AG09319 (cell line): ENCODE results near the gene RAD51B.

Experiments used
- DNase-seq: peaks from one replicate; pipeline ENCODE4 v3.0.0-alpha.2; 2010; ENCODE audit warnings: low read depth; ENCODE audit errors: extremely low read depth
- CTCF ChIP-seq: IDR thresholded peaks from 2 replicates; pipeline ENCODE4 v1.5.1; 2011; ENCODE audit warnings: low read depth, mild to moderate bottlenecking, inconsistent platforms, low read length, moderate library complexity

The RAD51B gene

GRCh38 chr14:68724914-68725313, 905.3 kb downstream of the RAD51B start:
- TF ChIP-seq CTCF = no peak
- no peak for DNase-seq

- DNase-seq = no peak
- TF ChIP-seq CTCF = no peak
Observed at GRCh38 chr14:68726093-68726695, 906.6 kb downstream of the RAD51B start.

- DNase-seq = no peak
Observed at GRCh38 chr14:68727315-68728047, 907.9 kb downstream of the RAD51B start.

GRCh38 chr14:68728342-68729106, 908.9 kb downstream of the RAD51B start:
- DNase-seq = no peak
- TF ChIP-seq CTCF = no peak

More at GRCh38 chr14:68727315-68728047, 907.9 kb downstream of the RAD51B start:
- no peak for TF ChIP-seq CTCF

GRCh38 chr14:68729556-68729955, 910.0 kb downstream of the RAD51B start:
- no peak for DNase-seq
- no peak for TF ChIP-seq CTCF

GRCh38 chr14:68730348-68730747, 910.8 kb downstream of the RAD51B start:
- DNase-seq = no peak
- TF ChIP-seq CTCF = no peak
